HCT116 (cell line): Measurements from ENCODE around the gene SLC6A18.

Source experiments
- EZH2phosphoT487 ChIP-seq: fragments of 200-600 bp; IDR thresholded peaks from 2 replicates; pipeline ENCODE4 v1.6.1; 2018; ENCODE audit warnings: antibody characterized with exemption, borderline replicate concordance
- FOSL1 ChIP-seq: IDR thresholded peaks from 2 replicates; pipeline ENCODE4 v1.6.1; 2012; ENCODE audit warnings: low read depth
- RAD21 ChIP-seq: IDR thresholded peaks from 2 replicates; pipeline ENCODE4 v1.6.1; 2012; ENCODE audit warnings: low read depth, mild to moderate bottlenecking
- SIN3A ChIP-seq: IDR thresholded peaks from 2 replicates; pipeline ENCODE4 v1.6.1; 2012; ENCODE audit warnings: low read depth
- TF ChIP-seq, protein P1 (sequence below), 3 experiments: fragments of 200-600 bp in 1 of 3; sonication (generic) in 1 of 3; IDR thresholded peaks in 2 of 3; conservative IDR thresholded peaks in 1 of 3; 2 replicates each; pipeline ENCODE4 v1.5.1; 2012 to 2017; ENCODE audit warnings: low read depth in 2 of 3, low read length in 2 of 3, antibody characterized with exemption in 1 of 3, borderline replicate concordance in 1 of 3, control low read depth in 1 of 3, mild to moderate bottlenecking in 1 of 3, mixed read lengths in 1 of 3, mixed run types in 1 of 3, moderate library complexity in 1 of 3; ENCODE audit not compliant: insufficient read depth in 1 of 3
- TF ChIP-seq, protein P2 (sequence below): IDR thresholded peaks from 2 replicates; pipeline ENCODE4 v1.6.1; 2012; ENCODE audit warnings: low read depth

DNA sequence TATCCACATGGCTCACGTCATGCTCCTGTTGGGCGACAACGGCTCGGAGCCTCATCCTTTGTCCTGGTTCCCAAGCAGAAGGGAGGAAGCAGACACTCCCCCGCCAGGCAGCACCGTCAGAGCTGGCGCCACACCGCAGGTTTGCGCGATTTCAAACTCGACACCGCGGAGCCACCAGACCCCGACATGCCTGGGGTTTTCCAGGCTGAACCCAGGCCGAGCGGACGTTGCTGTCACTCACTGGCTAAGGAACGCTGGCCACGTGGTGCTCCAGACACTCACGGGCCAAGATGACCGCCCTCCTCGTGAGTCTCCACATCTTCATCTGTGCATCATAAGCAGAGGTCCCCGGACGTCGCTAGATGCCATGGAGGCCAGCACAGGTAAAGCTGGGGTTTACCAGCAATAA is 60.7 kb downstream of the SLC6A18 start:
- TF ChIP-seq EZH2phosphoT487 (no peak), SIN3A (no peak), RAD21 (no peak), FOSL1 (no peak)
- TF ChIP-seq, protein P1, sequence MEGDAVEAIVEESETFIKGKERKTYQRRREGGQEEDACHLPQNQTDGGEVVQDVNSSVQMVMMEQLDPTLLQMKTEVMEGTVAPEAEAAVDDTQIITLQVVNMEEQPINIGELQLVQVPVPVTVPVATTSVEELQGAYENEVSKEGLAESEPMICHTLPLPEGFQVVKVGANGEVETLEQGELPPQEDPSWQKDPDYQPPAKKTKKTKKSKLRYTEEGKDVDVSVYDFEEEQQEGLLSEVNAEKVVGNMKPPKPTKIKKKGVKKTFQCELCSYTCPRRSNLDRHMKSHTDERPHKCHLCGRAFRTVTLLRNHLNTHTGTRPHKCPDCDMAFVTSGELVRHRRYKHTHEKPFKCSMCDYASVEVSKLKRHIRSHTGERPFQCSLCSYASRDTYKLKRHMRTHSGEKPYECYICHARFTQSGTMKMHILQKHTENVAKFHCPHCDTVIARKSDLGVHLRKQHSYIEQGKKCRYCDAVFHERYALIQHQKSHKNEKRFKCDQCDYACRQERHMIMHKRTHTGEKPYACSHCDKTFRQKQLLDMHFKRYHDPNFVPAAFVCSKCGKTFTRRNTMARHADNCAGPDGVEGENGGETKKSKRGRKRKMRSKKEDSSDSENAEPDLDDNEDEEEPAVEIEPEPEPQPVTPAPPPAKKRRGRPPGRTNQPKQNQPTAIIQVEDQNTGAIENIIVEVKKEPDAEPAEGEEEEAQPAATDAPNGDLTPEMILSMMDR (IDR thresholded peaks at IDR 0.05 in 2 of 3, conservative IDR thresholded peaks at IDR 0.05 in 1 of 3; ENCODE audit: borderline replicate concordance in 1 of 3, insufficient read depth in 1 of 3, low read depth in 2 of 3, low read length in 2 of 3): no peak
- TF ChIP-seq, protein P2, sequence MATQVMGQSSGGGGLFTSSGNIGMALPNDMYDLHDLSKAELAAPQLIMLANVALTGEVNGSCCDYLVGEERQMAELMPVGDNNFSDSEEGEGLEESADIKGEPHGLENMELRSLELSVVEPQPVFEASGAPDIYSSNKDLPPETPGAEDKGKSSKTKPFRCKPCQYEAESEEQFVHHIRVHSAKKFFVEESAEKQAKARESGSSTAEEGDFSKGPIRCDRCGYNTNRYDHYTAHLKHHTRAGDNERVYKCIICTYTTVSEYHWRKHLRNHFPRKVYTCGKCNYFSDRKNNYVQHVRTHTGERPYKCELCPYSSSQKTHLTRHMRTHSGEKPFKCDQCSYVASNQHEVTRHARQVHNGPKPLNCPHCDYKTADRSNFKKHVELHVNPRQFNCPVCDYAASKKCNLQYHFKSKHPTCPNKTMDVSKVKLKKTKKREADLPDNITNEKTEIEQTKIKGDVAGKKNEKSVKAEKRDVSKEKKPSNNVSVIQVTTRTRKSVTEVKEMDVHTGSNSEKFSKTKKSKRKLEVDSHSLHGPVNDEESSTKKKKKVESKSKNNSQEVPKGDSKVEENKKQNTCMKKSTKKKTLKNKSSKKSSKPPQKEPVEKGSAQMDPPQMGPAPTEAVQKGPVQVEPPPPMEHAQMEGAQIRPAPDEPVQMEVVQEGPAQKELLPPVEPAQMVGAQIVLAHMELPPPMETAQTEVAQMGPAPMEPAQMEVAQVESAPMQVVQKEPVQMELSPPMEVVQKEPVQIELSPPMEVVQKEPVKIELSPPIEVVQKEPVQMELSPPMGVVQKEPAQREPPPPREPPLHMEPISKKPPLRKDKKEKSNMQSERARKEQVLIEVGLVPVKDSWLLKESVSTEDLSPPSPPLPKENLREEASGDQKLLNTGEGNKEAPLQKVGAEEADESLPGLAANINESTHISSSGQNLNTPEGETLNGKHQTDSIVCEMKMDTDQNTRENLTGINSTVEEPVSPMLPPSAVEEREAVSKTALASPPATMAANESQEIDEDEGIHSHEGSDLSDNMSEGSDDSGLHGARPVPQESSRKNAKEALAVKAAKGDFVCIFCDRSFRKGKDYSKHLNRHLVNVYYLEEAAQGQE: no peak
